Measurements from ENCODE around the gene CCNI. TPM values are rescaled to one million over a fixed set of nuclear protein-coding genes. Genes with fewer than 3 reads are reported as not detected.

The CCNI gene
- total RNA-seq, 1 experiment from 2014 or later, result 240 TPM

- Histone ChIP-seq H3K4ac (ENCODE audit: low read depth, low read length) (no peak overlapping the region), H3K79me2 (ENCODE audit: insufficient read depth, low read length) (no peaks in the 10 kb centered on the region), H2BK120ac (ENCODE audit: low read depth, low read length, poor library complexity, severe bottlenecking) (no peak overlapping the region), H3K79me1 (ENCODE audit: insufficient read depth, low read depth, low read length, poor library complexity, severe bottlenecking) (no peaks in the 10 kb centered on the region), H3K27ac (ENCODE audit: insufficient read length, low read depth, low read length) (no peak overlapping the region), H3K18ac (ENCODE audit: insufficient read length, low read depth, low read length) (no peak overlapping the region), H3K23me2 (ENCODE audit: insufficient read length, low read depth, low read length, poor library complexity, severe bottlenecking) (no peaks in the 10 kb centered on the region), H3K23ac (ENCODE audit: insufficient read length, low read depth, low read length) (no peak overlapping the region), H2BK20ac (ENCODE audit: low read depth, low read length, poor library complexity, severe bottlenecking) (no peak overlapping the region), H3K14ac (ENCODE audit: insufficient read depth, low read length) (no peak overlapping the region), H4K91ac (ENCODE audit: insufficient read length, low read depth, low read length) (no peak overlapping the region), H3K27me3 (ENCODE audit: insufficient read depth, low read length) (no peaks in the 10 kb centered on the region), H4K5ac (ENCODE audit: insufficient read length, low read depth, low read length) (no peak overlapping the region), H3K9me3 (ENCODE audit: control insufficient read depth, low read depth, low read length) (no peaks in the 10 kb centered on the region), H4K8ac (replicated peaks; ENCODE audit: insufficient read length, low read depth, low read length) (no peak overlapping the region), H3T11ph (ENCODE audit: low read length) (no peak overlapping the region), H4K20me1 (ENCODE audit: control insufficient read depth, insufficient read depth, insufficient read length) (no peaks in the 10 kb centered on the region), H2AK5ac (ENCODE audit: insufficient read length, low read length) (no peak overlapping the region), H3K4me1 (ENCODE audit: insufficient read depth, low read length) (peaks cover 14% of the 10 kb centered on the region; the same call in 1 of the 2 replicates), H3K4me2 (ENCODE audit: insufficient read depth, insufficient read length, low read length) (no peak overlapping the region), H2BK5ac (ENCODE audit: insufficient read length, low read length) (no peak overlapping the region), H2BK15ac (ENCODE audit: low read depth, low read length) (no peak overlapping the region), H2AFZ (ENCODE audit: low read length) (no peak overlapping the region), H3K56ac (ENCODE audit: insufficient read length, low read depth, low read length) (no peak overlapping the region), H3K9ac (ENCODE audit: extremely low read depth, insufficient read length, low read length) (no peak overlapping the region), H2BK12ac (ENCODE audit: insufficient read length, low read depth, low read length) (no peak overlapping the region)
- no peak for TF ChIP-seq CTCF (conservative IDR thresholded peaks at IDR 0.05)
- no peak overlapping the region; a peak in 1 of 7 replicates for H3K27ac Mint-ChIP-seq
- H3K9me3 Mint-ChIP-seq, result no peaks in the 10 kb centered on the region
- peaks cover 32 to 65% (median 39%) of the 10 kb centered on the region in 3 experiments for H3K36me3 Mint-ChIP-seq (ENCODE audit: insufficient read depth in 1 of 3, low read depth in 3 of 3)
- H3K4me1 Mint-ChIP-seq, result peaks cover 25 to 31% of the 10 kb centered on the region in 2 experiments
- DNase-seq, result no peak
- no CpG with 5 or more reads among the region's 3 CpGs for WGBS (ENCODE audit: extremely low coverage, insufficient read length, low lambda C conversion rate)
- H3K4me3 Mint-ChIP-seq, result no peak overlapping the region
- H3K27me3 Mint-ChIP-seq (ENCODE audit: low read depth), result no peaks in the 10 kb centered on the region
Measured at GRCh38 chr4:77020017-77020416, 55.8 kb downstream of the CCNI start.
